HCT116 (cell line): Measurements from ENCODE around the gene GGACT. TPM values are rescaled to one million over a fixed set of nuclear protein-coding genes. Genes with fewer than 3 reads are reported as not detected.

ENCODE experiments used
- ATAC-seq: fragments of 200-7000 bp; cut with Tn5 transposase; 2 replicates; pipeline ENCODE4 v1.9.1; 2020; ENCODE audit warnings: mild to moderate bottlenecking, moderate library complexity
- BruUV-seq: library from RNA; stranded (reverse); fragments of 400-500 nt; replicated peaks from 2 replicates; lab custom pipeline; 2021; lab: Mats Ljungman, UMichigan
- CTCF ChIA-PET: fragments of 300-600 bp; sonication (Branson Sonifier 250); formaldehyde crosslinking; loops from one replicate; lab custom pipeline; 2021; ENCODE audit warnings: antibody characterized with exemption; lab: Charles Lee
- POLR2A ChIA-PET: fragments of 300-600, 350-600 bp; sonication (Branson Sonifier 250); formaldehyde crosslinking; loops from one replicate; lab custom pipeline; 2021; ENCODE audit warnings: antibody characterized with exemption; lab: Charles Lee
- RAD21 ChIA-PET, 2 experiments: fragments of 300-600 bp; sonication (Branson Sonifier 250); formaldehyde crosslinking; loops; one replicate each; lab custom pipeline; 2023; ENCODE audit warnings: low total read pairs in 2 of 2; ENCODE audit not compliant: uncharacterized antibody in 2 of 2, unreplicated experiment in 2 of 2, low non-redundant PET in 1 of 2; lab: Charles Lee
- DNase-seq: peaks from one replicate; pipeline ENCODE4 v3.0.0-alpha.2; 2010; ENCODE audit warnings: low read depth, low spot score
- H2AFZ ChIP-seq: fragments of 200-600 bp; shearing (Covaris generic), sonication (generic); 2 replicates; pipeline ENCODE4 v1.6.1; 2017; ENCODE audit warnings: low read depth, mixed run types, mixed read lengths, antibody characterized with exemption, low read length; ENCODE audit not compliant: poor library complexity, severe bottlenecking
- H3K27ac ChIP-seq: 2 replicates; pipeline ENCODE4 v1.5.1; 2012; ENCODE audit warnings: low read depth, low read length
- H3K27me3 ChIP-seq: fragments of 200-600 bp; sonication (generic); 2 replicates; pipeline ENCODE4 v1.6.1; 2016; ENCODE audit warnings: mixed run types, low read length, mixed read lengths; ENCODE audit not compliant: insufficient read depth
- H3K36me3 ChIP-seq, 2 experiments: fragments of 200-500 bp in 1 of 2; fragments of 200-600 bp in 1 of 2; sonication (Bioruptor generic) in 1 of 2; sonication (generic) in 1 of 2; 2 replicates each; pipeline versions ENCODE4 v1.5.1 to v1.6.1; 2014 to 2016; ENCODE audit warnings: low read length in 2 of 2, inconsistent platforms in 1 of 2, mixed read lengths in 1 of 2, mixed run types in 1 of 2; ENCODE audit not compliant: insufficient read depth in 2 of 2, control insufficient read depth in 1 of 2
- H3K4me1 ChIP-seq, 2 experiments: fragments of 200-600 bp in 1 of 2; sonication (generic) in 1 of 2; 2 replicates each; pipeline versions ENCODE4 v1.5.1 to v1.6.1; 2012 to 2017; ENCODE audit warnings: low read length in 2 of 2, inconsistent platforms in 1 of 2, mild to moderate bottlenecking in 1 of 2, mixed read lengths in 1 of 2, mixed run types in 1 of 2, moderate library complexity in 1 of 2; ENCODE audit not compliant: insufficient read depth in 2 of 2, control insufficient read depth in 1 of 2
- H3K4me2 ChIP-seq: fragments of 200-600 bp; sonication (generic); 2 replicates; pipeline ENCODE4 v1.6.1; 2017; ENCODE audit warnings: mixed run types, low read length, mixed read lengths
- H3K4me3 ChIP-seq, 2 experiments: fragments of 200-600 bp in 1 of 2; sonication (generic) in 1 of 2; replicated peaks in 1 of 2; 2 replicates each; pipeline ENCODE4 v1.5.1; 2011 to 2016; ENCODE audit warnings: low read length in 2 of 2, control low read depth in 1 of 2, low read depth in 1 of 2, mild to moderate bottlenecking in 1 of 2, mixed read lengths in 1 of 2, mixed run types in 1 of 2
- H3K79me2 ChIP-seq: fragments of 200-600 bp; sonication (generic); 2 replicates; pipeline ENCODE4 v1.6.1; 2017; ENCODE audit warnings: mild to moderate bottlenecking, mixed run types, low read length, moderate library complexity, mixed read lengths; ENCODE audit not compliant: insufficient read depth
- H3K9ac ChIP-seq: fragments of 200-600 bp; sonication (generic); 2 replicates; pipeline ENCODE4 v1.6.1; 2016; ENCODE audit warnings: low read length, mixed read lengths
- H3K9me2 ChIP-seq: fragments of 200-600 bp; sonication (generic), shearing (Covaris generic); 2 replicates; pipeline ENCODE4 v1.6.1; 2017; ENCODE audit warnings: mixed run types, mild to moderate bottlenecking, moderate library complexity; ENCODE audit not compliant: insufficient read depth
- H3K9me3 ChIP-seq, 2 experiments: fragments of 200-500 bp in 1 of 2; fragments of 200-600 bp in 1 of 2; sonication (Bioruptor generic) in 1 of 2; sonication (generic) in 1 of 2; 2 replicates each; pipeline ENCODE4 v1.6.1; 2014 to 2017; ENCODE audit warnings: low read length in 2 of 2, mixed read lengths in 2 of 2, inconsistent platforms in 1 of 2, low read depth in 1 of 2, mild to moderate bottlenecking in 1 of 2, mixed run types in 1 of 2, moderate library complexity in 1 of 2; ENCODE audit not compliant: control insufficient read depth in 1 of 2, insufficient read depth in 1 of 2
- H4K20me1 ChIP-seq: fragments of 200-600 bp; sonication (generic), shearing (Covaris generic); 2 replicates; pipeline ENCODE4 v1.6.1; 2017; ENCODE audit warnings: mixed run types, mild to moderate bottlenecking, moderate library complexity; ENCODE audit not compliant: insufficient read depth
- ATF3 ChIP-seq: IDR thresholded peaks from 2 replicates; pipeline ENCODE4 v1.6.1; 2012
- CBX3 ChIP-seq: IDR thresholded peaks from 2 replicates; pipeline ENCODE4 v1.6.1; 2012; ENCODE audit warnings: low read depth
- CEBPB ChIP-seq: IDR thresholded peaks from 2 replicates; pipeline ENCODE4 v1.6.1; 2012; ENCODE audit warnings: low read depth
- EGR1 ChIP-seq: IDR thresholded peaks from 2 replicates; pipeline ENCODE4 v1.6.1; 2012; ENCODE audit warnings: low read depth
- EZH2 ChIP-seq: fragments of 200-600 bp; sonication (generic); IDR thresholded peaks from 2 replicates; pipeline ENCODE4 v1.6.1; 2017; ENCODE audit warnings: antibody characterized with exemption, mixed run types
- EZH2phosphoT487 ChIP-seq: fragments of 200-600 bp; IDR thresholded peaks from 2 replicates; pipeline ENCODE4 v1.6.1; 2018; ENCODE audit warnings: antibody characterized with exemption, borderline replicate concordance
- FOSL1 ChIP-seq: IDR thresholded peaks from 2 replicates; pipeline ENCODE4 v1.6.1; 2012; ENCODE audit warnings: low read depth
- POLR2A ChIP-seq: IDR thresholded peaks from 2 replicates; pipeline ENCODE4 v1.7.0; 2011; ENCODE audit warnings: borderline replicate concordance; ENCODE audit not compliant: insufficient read depth, insufficient read length; ENCODE audit errors: extremely low read depth
- POLR2AphosphoS5 ChIP-seq: IDR thresholded peaks from 2 replicates; pipeline ENCODE4 v1.6.1; 2011; ENCODE audit warnings: mild to moderate bottlenecking, low read depth, low read length, moderate library complexity
- SRF ChIP-seq: IDR thresholded peaks from 2 replicates; pipeline ENCODE4 v1.6.1; 2012; ENCODE audit warnings: low read depth
- TCF7L2 ChIP-seq: IDR thresholded peaks from 2 replicates; pipeline ENCODE4 v1.7.0; 2011; ENCODE audit warnings: borderline replicate concordance, inconsistent platforms; ENCODE audit not compliant: insufficient read depth, insufficient read length; ENCODE audit errors: extremely low read depth
- ZFX ChIP-seq: fragments of 450-650 bp; IDR thresholded peaks from 2 replicates; pipeline ENCODE4 v1.6.1; 2017
- ZNF274 ChIP-seq: fragments of 200-500 bp; sonication (Bioruptor generic); IDR thresholded peaks from 2 replicates; pipeline ENCODE4 v1.6.1; 2014; ENCODE audit warnings: mild to moderate bottlenecking, low read depth, low read length, inconsistent platforms
- intact Hi-C: fragments of 100-400 bp; cut with micrococcal nuclease; formaldehyde crosslinking; loops from 2 replicates; pipeline ENCODE4 v1.10.0; 2022
- total RNA-seq: library from RNA; stranded (reverse); gene quantifications from one replicate; pipeline ENCODE4 v1.2.1, GENCODE V29; 2021; ENCODE audit not compliant: unreplicated experiment
- TF ChIP-seq, protein P1 (sequence below): IDR thresholded peaks from 2 replicates; pipeline ENCODE4 v1.6.1; 2011; ENCODE audit warnings: mild to moderate bottlenecking, low read length, moderate library complexity; ENCODE audit not compliant: insufficient replicate concordance; ENCODE audit errors: extremely low read depth
- TF ChIP-seq, protein P2 (sequence below): IDR thresholded peaks from 2 replicates; pipeline ENCODE4 v1.6.1; 2012; ENCODE audit warnings: low read depth
- TF ChIP-seq, protein P3 (sequence below): IDR thresholded peaks from 2 replicates; pipeline ENCODE4 v1.6.1; 2012

GGACT gene
- total RNA-seq, 1 experiment from 2014 or later = 5.0 TPM

- TF ChIP-seq, protein P1, sequence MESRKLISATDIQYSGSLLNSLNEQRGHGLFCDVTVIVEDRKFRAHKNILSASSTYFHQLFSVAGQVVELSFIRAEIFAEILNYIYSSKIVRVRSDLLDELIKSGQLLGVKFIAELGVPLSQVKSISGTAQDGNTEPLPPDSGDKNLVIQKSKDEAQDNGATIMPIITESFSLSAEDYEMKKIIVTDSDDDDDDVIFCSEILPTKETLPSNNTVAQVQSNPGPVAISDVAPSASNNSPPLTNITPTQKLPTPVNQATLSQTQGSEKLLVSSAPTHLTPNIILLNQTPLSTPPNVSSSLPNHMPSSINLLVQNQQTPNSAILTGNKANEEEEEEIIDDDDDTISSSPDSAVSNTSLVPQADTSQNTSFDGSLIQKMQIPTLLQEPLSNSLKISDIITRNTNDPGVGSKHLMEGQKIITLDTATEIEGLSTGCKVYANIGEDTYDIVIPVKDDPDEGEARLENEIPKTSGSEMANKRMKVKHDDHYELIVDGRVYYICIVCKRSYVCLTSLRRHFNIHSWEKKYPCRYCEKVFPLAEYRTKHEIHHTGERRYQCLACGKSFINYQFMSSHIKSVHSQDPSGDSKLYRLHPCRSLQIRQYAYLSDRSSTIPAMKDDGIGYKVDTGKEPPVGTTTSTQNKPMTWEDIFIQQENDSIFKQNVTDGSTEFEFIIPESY = no peak
- TF ChIP-seq EZH2 = no peak
- no peak for TF ChIP-seq POLR2AphosphoS5
These were observed 85.0 kb downstream of the GGACT start (continued) for GRCh38 chr13:100503622-100504021.

- TF ChIP-seq CEBPB (no peak), SRF (no peak), ZFX (no peak), ATF3 (no peak), EZH2 (no peak), POLR2A (no peak), EGR1 (no peak), EZH2phosphoT487 (no peak), CBX3 (no peak), TCF7L2 (no peak), FOSL1 (no peak), ZNF274 (no peak)
- TF ChIP-seq, protein P2, sequence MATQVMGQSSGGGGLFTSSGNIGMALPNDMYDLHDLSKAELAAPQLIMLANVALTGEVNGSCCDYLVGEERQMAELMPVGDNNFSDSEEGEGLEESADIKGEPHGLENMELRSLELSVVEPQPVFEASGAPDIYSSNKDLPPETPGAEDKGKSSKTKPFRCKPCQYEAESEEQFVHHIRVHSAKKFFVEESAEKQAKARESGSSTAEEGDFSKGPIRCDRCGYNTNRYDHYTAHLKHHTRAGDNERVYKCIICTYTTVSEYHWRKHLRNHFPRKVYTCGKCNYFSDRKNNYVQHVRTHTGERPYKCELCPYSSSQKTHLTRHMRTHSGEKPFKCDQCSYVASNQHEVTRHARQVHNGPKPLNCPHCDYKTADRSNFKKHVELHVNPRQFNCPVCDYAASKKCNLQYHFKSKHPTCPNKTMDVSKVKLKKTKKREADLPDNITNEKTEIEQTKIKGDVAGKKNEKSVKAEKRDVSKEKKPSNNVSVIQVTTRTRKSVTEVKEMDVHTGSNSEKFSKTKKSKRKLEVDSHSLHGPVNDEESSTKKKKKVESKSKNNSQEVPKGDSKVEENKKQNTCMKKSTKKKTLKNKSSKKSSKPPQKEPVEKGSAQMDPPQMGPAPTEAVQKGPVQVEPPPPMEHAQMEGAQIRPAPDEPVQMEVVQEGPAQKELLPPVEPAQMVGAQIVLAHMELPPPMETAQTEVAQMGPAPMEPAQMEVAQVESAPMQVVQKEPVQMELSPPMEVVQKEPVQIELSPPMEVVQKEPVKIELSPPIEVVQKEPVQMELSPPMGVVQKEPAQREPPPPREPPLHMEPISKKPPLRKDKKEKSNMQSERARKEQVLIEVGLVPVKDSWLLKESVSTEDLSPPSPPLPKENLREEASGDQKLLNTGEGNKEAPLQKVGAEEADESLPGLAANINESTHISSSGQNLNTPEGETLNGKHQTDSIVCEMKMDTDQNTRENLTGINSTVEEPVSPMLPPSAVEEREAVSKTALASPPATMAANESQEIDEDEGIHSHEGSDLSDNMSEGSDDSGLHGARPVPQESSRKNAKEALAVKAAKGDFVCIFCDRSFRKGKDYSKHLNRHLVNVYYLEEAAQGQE = no peak
- TF ChIP-seq, protein P3, sequence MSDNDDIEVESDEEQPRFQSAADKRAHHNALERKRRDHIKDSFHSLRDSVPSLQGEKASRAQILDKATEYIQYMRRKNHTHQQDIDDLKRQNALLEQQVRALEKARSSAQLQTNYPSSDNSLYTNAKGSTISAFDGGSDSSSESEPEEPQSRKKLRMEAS = no peak
- TF ChIP-seq, protein P1 = no peak
- TF ChIP-seq, all 23 proteins: peak for 0
- Histone ChIP-seq H3K4me2 (no peak overlapping the region), H2AFZ (no peak overlapping the region), H4K20me1 (no peaks in the 10 kb centered on the region), H3K79me2 (no peaks in the 10 kb centered on the region), H3K9me3 (no peaks in the 10 kb centered on the region), H3K9ac (no peak overlapping the region), H3K9me2 (no peaks in the 10 kb centered on the region), H3K4me1 (peaks cover 2 to 12% of the 10 kb centered on the region in 2 experiments; a peak in 2 of 4 replicates), H3K36me3 (no peaks in the 10 kb centered on the region), H3K27me3 (no peaks in the 10 kb centered on the region), H3K27ac (no peak overlapping the region), H3K4me3 (no peak overlapping the region)
- ChIA-PET POLR2A (no interaction called here), RAD21 (no interaction called here), CTCF (interaction anchor here (1.3 kb wide), 1 partner anchor 11 kb away, joined by 3 read pairs; no protein-coding TSS in a partner anchor)
- ATAC-seq (no peak), DNase-seq (no peak)
- no TSS peak for BruUV-seq
- intact Hi-C loops = no loop called here
These were observed 86.1 kb downstream of the GGACT start for GRCh38 chr13:100502446-100502845.
